Endothelial cell of umbilical vein (primary cell): ENCODE measurements around the gene AGTPBP1. TPM values are rescaled to one million over a fixed set of nuclear protein-coding genes. Genes with fewer than 3 reads are reported as not detected.

Experiments used
- BruUV-seq: library from RNA; stranded (reverse); fragments of 400-500 nt; replicated peaks from 2 replicates; lab custom pipeline; 2021; lab: Mats Ljungman, UMichigan
- CTCF ChIA-PET: fragments of 300-600, 350-600 bp; sonication (Branson Sonifier 250); formaldehyde crosslinking; loops from one replicate; lab custom pipeline; 2021; ENCODE audit warnings: antibody characterized with exemption, inconsistent platforms; lab: Charles Lee
- POLR2A ChIA-PET: fragments of 300-600, 350-600 bp; sonication (Branson Sonifier 250); formaldehyde crosslinking; loops from one replicate; lab custom pipeline; 2021; ENCODE audit warnings: antibody characterized with exemption, inconsistent platforms; lab: Charles Lee
- DNase-seq: peaks from one replicate; pipeline ENCODE4 v3.0.0-alpha.2; 2011; ENCODE audit warnings: low read depth, low spot score
- FAIRE-seq: peaks from 2 replicates; lab custom pipeline; 2011; peaks lifted over from hg19 to GRCh38; lab: Jason Lieb, UNC
- H2AFZ ChIP-seq: 2 replicates; pipeline ENCODE4 v1.6.0; 2012; ENCODE audit warnings: low read depth, low read length, control low read depth, inconsistent platforms
- H3K27ac ChIP-seq: 2 replicates; pipeline ENCODE4 v1.5.1; 2011; ENCODE audit warnings: low read depth, mild to moderate bottlenecking, control low read depth, low read length, moderate library complexity; ENCODE audit not compliant: insufficient read depth
- H3K27me3 ChIP-seq, 2 experiments: 2 replicates each; pipeline versions ENCODE4 v1.6.0 to v1.6.1; 2011; ENCODE audit warnings: low read length in 2 of 2, mixed read lengths in 1 of 2; ENCODE audit not compliant: control insufficient read depth in 2 of 2, insufficient read depth in 2 of 2
- H3K36me3 ChIP-seq, 2 experiments: 2 replicates in 1 of 2; 3 replicates in 1 of 2; pipeline ENCODE4 v1.5.1; 2011; ENCODE audit warnings: low read length in 2 of 2, mild to moderate bottlenecking in 1 of 2, moderate library complexity in 1 of 2; ENCODE audit not compliant: control insufficient read depth in 2 of 2, insufficient read depth in 2 of 2; ENCODE audit errors: extremely low read depth in 1 of 2
- H3K4me1 ChIP-seq: 3 replicates; pipeline ENCODE4 v1.5.1; 2011; ENCODE audit warnings: mild to moderate bottlenecking, low read length; ENCODE audit not compliant: control insufficient read depth, insufficient read depth; ENCODE audit errors: extremely low read depth
- H3K4me2 ChIP-seq: 2 replicates; pipeline ENCODE4 v1.6.1; 2011; ENCODE audit warnings: low read length, control low read depth, mixed read lengths; ENCODE audit not compliant: insufficient read depth
- H3K4me3 ChIP-seq, 3 experiments: fragments of 200-600 bp in 1 of 3; sonication (generic), shearing (Covaris generic) in 1 of 3; replicated peaks in 1 of 3; 2 replicates each; pipeline ENCODE4 v1.5.1; 2011 to 2016; ENCODE audit warnings: control low read depth in 3 of 3, low read length in 3 of 3, mild to moderate bottlenecking in 2 of 3, inconsistent platforms in 1 of 3, low read depth in 1 of 3, moderate library complexity in 1 of 3; ENCODE audit not compliant: insufficient read depth in 1 of 3
- H3K79me2 ChIP-seq: 2 replicates; pipeline ENCODE4 v1.6.0; 2012; ENCODE audit warnings: low read length, inconsistent platforms; ENCODE audit not compliant: control insufficient read depth, insufficient read depth
- H3K9ac ChIP-seq: replicated peaks from 2 replicates; pipeline ENCODE3; 2011; ENCODE audit warnings: low read length, control low read depth; ENCODE audit not compliant: insufficient read depth; ENCODE audit errors: extremely low read depth
- H3K9me1 ChIP-seq: replicated peaks from 3 replicates; pipeline ENCODE4 v1.6.0; 2011; ENCODE audit warnings: mild to moderate bottlenecking, low read length; ENCODE audit not compliant: control insufficient read depth, insufficient read depth; ENCODE audit errors: extremely low read depth
- H3K9me3 ChIP-seq: replicated peaks from 2 replicates; pipeline ENCODE4 v1.5.1; 2012; ENCODE audit warnings: low read length, inconsistent platforms; ENCODE audit not compliant: control insufficient read depth, insufficient read depth
- H4K20me1 ChIP-seq: replicated peaks from 2 replicates; pipeline ENCODE3; 2011; ENCODE audit warnings: mild to moderate bottlenecking, low read length; ENCODE audit not compliant: control insufficient read depth, insufficient read depth; ENCODE audit errors: extremely low read depth
- EZH2 ChIP-seq: IDR thresholded peaks from 2 replicates; pipeline ENCODE4 v1.6.1; 2012; ENCODE audit warnings: borderline replicate concordance, low read depth, mild to moderate bottlenecking, moderate library complexity, low read length, inconsistent platforms; ENCODE audit not compliant: severe bottlenecking
- FOS ChIP-seq: IDR thresholded peaks from 2 replicates; pipeline ENCODE4 v1.6.1; 2011; ENCODE audit warnings: mild to moderate bottlenecking, low read length, moderate library complexity, borderline replicate concordance; ENCODE audit not compliant: insufficient read depth
- GATA2 ChIP-seq: IDR thresholded peaks from 2 replicates; pipeline ENCODE4 v1.7.0; 2011; ENCODE audit warnings: low read depth, mild to moderate bottlenecking, moderate library complexity, mixed read lengths, low read length; ENCODE audit not compliant: insufficient read length, insufficient read depth
- JUN ChIP-seq: IDR thresholded peaks from 2 replicates; pipeline ENCODE4 v1.6.1; 2011; ENCODE audit warnings: borderline replicate concordance, low read depth; ENCODE audit not compliant: insufficient read length, insufficient read depth
- MYC ChIP-seq: IDR thresholded peaks from one replicate; pipeline ENCODE4 v1.6.1; 2011; ENCODE audit warnings: mild to moderate bottlenecking, low read depth, low read length
- POLR2A ChIP-seq: IDR thresholded peaks from 2 replicates; pipeline ENCODE4 v1.6.1; 2012; ENCODE audit warnings: low read depth, mild to moderate bottlenecking, control low read depth, low read length
- POLR2AphosphoS5 ChIP-seq: IDR thresholded peaks from 2 replicates; pipeline ENCODE4 v1.6.1; 2012; ENCODE audit warnings: low read depth, mild to moderate bottlenecking, control low read depth, low read length, moderate library complexity; ENCODE audit not compliant: insufficient read depth
- dilution Hi-C: fragments of 300-500 bp; cut with MboI; formaldehyde crosslinking; loops from one replicate; pipeline ENCODE4 v1.15.0; 2019; ENCODE audit warnings: low sequenced_read_pairs; ENCODE audit not compliant: extremely low pct_ligation_motif_present
- intact Hi-C: fragments of 100-400 bp; cut with micrococcal nuclease; formaldehyde crosslinking; loops from one replicate; pipeline ENCODE4 v1.10.0; 2022
- polyA plus RNA-seq, 4 experiments: library from polyadenylated mRNA; depleted of rRNA in 3 of 4; stranded (reverse) in 3 of 4; unstranded in 1 of 4; fragments of >200 nt; gene quantifications; 2 replicates each; pipeline versions ENCODE4 v1.2.1 to v1.2.3, GENCODE V29; 2011 to 2012; ENCODE audit warnings: missing spikeins in 1 of 4
- total RNA-seq: library from RNA; stranded (reverse); gene quantifications from 2 replicates; pipeline ENCODE4 v1.2.3, GENCODE V29; 2021
- TF ChIP-seq, protein P1 (sequence below), 2 donors: IDR thresholded peaks; 1 replicate in 1 of 2; 2 replicates in 1 of 2; pipeline ENCODE4 v1.5.1; 2011; ENCODE audit warnings: low read length in 2 of 2, mild to moderate bottlenecking in 2 of 2, moderate library complexity in 2 of 2, control low read depth in 1 of 2, inconsistent platforms in 1 of 2, low read depth in 1 of 2; ENCODE audit not compliant: insufficient read depth in 1 of 2; ENCODE audit errors: extremely low read depth in 1 of 2

The AGTPBP1 gene
- total and polyA plus RNA-seq, 2 donors (not counting 3 experiments of a cell fraction or from before 2014, with no cell fraction given), result 4.2 to 18.4 TPM

DNA sequence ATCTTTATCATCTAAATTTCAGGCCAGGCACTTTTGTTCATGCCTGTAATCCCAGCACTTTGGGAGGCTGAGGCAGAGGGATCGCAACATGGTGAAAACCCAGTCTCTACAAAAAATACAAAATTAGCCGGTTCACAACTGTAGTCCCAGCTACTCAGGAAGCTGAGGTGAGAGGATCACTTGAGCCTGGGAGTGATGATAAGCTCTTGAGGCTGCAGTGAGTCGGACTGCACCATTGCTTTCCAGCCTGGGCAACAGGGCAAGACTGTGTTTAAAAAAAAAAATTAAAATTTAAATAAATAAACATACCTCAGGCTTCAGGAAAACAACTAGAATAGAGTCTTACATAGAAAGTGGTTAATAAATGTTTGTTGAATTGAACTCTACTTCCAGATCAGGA lies 147.4 kb downstream of the AGTPBP1 start:
- CTCF ChIA-PET, result interaction anchor here (1.0 to 2.8 kb wide), 2 partner anchors 15 to 16 kb away, joined by 4 to 17 read pairs; no protein-coding TSS in a partner anchor
- no peaks in the 10 kb centered on the region for H3K27me3 ChIP-seq
- no peaks in the 10 kb centered on the region for H4K20me1 ChIP-seq
- FAIRE-seq (no peak), DNase-seq (no peak)
- no peak overlapping the region for H2AFZ ChIP-seq
- no peak overlapping the region for H3K9ac ChIP-seq
- no peaks in the 10 kb centered on the region for H3K36me3 ChIP-seq
- H3K27ac ChIP-seq, result no peak overlapping the region
- POLR2A ChIA-PET, result no interaction called here
- H3K9me3 ChIP-seq, result no peaks in the 10 kb centered on the region
- no peaks in the 10 kb centered on the region for H3K79me2 ChIP-seq
- no peak overlapping the region for H3K4me2 ChIP-seq
- H3K4me3 ChIP-seq, result no peak overlapping the region
- no peaks in the 10 kb centered on the region for H3K9me1 ChIP-seq
- no TSS peak for BruUV-seq
- TF ChIP-seq GATA2 (no peak), POLR2A (no peak), MYC (no peak), POLR2AphosphoS5 (no peak), EZH2 (no peak), FOS (no peak), JUN (no peak)
- TF ChIP-seq, protein P1, sequence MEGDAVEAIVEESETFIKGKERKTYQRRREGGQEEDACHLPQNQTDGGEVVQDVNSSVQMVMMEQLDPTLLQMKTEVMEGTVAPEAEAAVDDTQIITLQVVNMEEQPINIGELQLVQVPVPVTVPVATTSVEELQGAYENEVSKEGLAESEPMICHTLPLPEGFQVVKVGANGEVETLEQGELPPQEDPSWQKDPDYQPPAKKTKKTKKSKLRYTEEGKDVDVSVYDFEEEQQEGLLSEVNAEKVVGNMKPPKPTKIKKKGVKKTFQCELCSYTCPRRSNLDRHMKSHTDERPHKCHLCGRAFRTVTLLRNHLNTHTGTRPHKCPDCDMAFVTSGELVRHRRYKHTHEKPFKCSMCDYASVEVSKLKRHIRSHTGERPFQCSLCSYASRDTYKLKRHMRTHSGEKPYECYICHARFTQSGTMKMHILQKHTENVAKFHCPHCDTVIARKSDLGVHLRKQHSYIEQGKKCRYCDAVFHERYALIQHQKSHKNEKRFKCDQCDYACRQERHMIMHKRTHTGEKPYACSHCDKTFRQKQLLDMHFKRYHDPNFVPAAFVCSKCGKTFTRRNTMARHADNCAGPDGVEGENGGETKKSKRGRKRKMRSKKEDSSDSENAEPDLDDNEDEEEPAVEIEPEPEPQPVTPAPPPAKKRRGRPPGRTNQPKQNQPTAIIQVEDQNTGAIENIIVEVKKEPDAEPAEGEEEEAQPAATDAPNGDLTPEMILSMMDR (IDR thresholded peaks at IDR 0.05; ENCODE audit: extremely low read depth in 1 of 2, insufficient read depth in 1 of 2, low read depth in 1 of 2, low read length in 2 of 2), result no peak
- dilution Hi-C loops, result no loop called here
- no peaks in the 10 kb centered on the region for H3K4me1 ChIP-seq
- intact Hi-C loops, result no loop called here
